SIG-M5 treated with dmso at 0.1 percent for 504 hours (cell line): ENCODE measurements around the gene DDIT4.

Experiments used
- DNase-seq: peaks from one replicate; lab custom pipeline; 2025; ENCODE audit not compliant: unreplicated experiment; lab: John Stamatoyannopoulos, UW

The DDIT4 gene

DNA sequence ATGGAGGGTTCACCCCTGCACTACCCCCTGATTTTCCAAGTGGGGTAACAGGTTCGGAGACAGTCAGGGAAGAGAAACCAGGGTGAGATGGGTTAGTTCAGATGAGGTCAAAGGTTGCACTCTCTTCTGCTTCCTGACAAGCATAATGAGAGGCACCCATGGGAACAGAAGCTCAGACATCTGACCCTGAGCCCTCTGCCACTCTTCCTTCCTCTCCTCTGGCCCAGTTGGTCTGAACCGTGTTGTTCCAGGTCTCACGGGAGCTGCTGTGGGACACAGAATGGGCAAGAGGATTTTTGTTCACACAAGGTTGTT is 42.6 kb downstream of the DDIT4 start:
- no peak for DNase-seq

DNA sequence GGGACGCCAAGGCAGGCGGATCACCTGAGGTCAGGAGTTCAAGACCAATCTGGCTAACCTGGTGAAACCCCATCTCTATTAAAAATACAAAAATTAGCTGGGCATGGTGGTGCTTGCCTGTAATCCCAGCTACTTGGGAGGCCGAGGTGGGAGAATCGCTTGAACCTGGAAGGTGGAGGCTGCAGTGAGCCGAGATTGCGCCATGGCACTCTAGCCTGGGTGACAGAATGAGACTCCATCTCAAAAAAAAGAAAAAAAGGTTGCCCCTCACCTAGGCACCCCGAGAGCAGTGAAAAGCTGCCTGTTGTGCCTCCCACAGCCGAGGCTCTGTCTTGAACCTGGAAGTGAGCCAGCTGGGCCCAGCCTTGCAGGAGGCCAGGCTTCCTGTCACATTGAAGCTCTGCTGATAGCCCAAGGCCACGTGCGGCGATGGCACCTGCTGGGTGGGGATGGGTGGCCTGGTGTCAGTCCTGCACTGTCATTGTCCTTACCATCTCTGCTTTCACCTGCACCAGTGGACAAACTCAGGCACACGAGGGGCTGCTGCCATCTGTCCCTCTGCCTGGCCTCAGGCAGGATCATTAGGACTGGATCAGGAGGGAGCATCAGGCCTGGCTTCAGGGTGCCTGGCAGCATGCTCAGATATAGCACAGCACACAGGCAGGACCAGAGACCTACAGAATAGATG is 43.2 kb downstream of the DDIT4 start:
- no peak for DNase-seq

DNA sequence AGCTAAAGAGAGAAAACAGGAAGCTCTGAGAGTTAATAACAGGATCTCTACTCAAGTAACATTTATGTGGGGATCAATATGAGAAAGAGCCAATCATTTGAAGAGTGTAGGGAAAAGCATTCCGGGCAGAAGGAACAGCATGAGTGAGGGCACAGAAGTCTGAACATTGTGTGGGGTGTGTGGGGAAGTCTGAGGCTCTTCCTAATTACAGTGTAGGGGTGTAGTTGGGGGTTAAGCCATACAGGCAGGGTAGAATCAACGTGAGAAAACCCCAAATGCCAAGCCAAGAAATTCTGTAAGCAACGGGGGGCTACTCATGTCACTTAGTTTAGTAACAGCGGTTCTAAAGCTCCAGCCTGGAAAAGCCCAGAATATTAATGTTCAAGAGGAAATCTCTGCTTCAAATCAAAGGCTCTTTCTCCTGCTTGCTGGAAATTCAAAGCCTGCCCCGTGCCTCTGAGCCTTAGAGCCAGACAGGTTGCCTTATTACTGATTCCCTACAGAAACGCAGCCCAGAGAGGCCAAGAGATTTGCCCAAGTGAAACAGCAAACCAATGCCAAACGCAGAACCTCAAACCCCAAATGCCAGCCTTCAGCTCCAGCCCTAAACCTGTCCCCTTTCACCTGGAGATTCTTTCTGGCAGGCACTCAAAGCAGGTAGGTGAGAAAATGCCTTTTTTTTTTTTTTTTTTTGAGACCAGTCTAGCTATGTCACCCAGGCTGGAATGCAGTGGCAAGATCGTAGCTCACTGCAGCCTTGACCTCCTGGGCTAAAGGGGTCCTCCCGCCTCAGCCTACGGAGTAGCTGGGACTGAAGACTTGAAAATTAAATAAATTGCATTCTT is 44.9 kb downstream of the DDIT4 start:
- DNase-seq = no peak

DNA sequence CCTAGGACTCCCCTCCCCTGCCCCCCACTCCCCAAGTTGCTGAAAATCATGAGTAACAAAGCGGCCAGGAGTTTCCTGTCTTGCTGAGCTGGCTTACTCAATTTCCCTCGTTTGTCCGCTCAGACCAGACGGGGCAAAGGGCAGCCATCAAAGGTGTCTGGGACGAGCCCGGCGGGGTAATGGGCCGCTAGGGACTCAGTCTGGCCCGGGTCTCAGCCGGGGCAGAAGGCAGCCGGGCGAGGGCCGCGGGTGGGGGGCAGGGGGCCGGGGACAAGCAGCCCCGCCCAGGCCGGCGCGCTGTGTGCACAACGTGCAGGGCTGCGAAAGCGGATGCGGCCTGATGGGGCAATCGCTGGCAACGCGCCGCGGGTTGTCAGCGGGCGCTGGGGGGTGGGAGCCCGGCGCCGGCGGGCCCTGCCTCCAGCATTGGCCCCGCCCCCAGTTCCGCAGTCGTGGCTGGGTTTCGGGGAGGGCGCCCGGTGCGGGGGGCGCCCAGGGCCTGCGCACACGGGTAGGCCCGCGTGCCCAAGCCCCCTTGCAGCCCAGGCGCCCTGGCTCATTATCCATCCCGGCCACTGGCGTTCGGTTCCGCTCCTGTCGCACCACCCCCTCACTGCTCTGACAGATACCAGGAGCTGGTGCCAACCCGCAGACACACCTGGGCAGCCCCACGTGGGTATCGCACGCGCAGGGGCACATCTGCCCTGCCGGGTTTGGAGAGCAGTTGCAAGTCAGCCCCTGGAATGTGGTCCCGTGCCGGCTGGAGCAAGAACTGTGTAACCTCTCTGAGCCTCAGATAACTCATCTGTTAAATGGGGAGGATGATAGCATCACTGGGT is 45.9 kb downstream of the DDIT4 start:
- peak; percentile 76 for DNase-seq

DNA sequence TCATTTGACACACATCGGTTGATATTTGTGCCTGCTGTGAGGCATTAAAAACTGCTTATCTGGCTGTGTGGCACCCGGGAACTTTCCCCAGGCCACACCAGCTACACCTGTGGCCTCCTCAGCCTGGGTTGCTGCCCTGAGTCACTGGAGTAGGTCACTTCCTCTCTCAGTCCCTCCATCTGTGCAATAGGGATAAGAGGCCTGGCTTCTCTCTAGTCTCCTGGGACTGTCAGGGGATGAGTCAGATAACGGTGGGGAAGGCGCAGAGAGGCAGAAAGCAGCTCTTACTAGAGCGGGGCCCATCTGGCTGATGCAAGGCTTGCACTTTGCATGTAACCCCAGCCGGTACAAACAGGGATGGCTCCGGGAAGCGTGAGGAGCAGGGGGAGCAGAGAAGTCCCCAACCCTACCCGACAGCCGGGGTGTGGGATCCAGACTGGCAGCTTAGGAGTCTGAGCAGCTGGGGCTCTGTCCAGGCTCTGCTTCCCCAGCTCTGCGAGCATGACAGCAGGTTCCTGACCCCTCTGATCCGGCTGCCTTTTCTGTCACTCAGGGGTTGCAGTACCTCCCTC is 47.0 kb downstream of the DDIT4 start:
- peak; percentile 99 for DNase-seq

DNA sequence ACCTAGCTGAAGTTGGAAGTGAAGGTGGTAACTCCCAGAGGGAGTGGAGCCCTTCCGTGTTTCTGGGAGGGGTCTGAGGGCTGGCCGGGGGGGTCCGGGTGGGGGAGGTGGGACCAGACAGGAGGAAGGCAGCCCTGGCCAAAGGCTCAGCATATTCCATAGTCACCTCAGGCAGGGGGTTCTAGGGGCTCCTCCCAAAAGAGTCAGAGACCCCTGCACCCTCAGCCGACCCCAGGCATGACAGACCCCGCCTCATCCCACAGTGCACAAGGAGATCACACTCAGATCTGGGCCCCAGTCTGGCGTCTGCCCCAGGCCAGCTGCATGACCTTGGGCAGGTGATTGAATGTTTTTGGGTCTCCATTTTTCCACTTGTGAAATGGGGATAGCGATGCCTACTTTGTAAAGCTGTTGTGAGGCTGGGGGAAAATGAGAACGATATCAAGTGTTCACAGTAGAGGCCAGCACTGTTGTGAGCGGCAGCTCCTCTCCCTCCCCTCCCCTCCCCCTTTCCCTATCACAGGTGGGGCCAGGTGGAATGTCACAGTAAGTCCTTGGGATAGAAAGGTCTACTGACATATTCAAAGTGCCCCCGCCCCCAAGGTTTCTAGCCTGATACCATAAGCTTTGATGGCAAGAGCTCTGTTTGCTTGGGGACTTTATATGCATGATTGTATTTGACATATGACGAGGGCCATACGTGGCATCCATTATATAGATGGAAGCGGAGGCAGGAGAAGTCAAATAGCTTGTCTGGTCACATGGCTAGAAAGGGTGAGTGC is 47.7 kb downstream of the DDIT4 start:
- DNase-seq = no peak

DNA sequence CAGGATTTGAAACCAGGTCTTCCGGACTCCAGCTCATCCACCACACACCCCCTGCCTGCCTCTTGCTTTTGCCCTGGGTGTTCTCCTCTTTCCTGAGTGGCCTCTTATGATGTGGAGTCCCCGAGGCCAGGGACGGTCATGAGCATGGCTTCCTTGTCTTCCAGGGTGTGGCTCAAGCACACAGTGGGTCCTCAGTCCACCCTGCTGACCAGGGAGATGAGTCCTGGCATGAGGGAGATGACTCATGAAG is 48.2 kb downstream of the DDIT4 start:
- DNase-seq = no peak

DNA sequence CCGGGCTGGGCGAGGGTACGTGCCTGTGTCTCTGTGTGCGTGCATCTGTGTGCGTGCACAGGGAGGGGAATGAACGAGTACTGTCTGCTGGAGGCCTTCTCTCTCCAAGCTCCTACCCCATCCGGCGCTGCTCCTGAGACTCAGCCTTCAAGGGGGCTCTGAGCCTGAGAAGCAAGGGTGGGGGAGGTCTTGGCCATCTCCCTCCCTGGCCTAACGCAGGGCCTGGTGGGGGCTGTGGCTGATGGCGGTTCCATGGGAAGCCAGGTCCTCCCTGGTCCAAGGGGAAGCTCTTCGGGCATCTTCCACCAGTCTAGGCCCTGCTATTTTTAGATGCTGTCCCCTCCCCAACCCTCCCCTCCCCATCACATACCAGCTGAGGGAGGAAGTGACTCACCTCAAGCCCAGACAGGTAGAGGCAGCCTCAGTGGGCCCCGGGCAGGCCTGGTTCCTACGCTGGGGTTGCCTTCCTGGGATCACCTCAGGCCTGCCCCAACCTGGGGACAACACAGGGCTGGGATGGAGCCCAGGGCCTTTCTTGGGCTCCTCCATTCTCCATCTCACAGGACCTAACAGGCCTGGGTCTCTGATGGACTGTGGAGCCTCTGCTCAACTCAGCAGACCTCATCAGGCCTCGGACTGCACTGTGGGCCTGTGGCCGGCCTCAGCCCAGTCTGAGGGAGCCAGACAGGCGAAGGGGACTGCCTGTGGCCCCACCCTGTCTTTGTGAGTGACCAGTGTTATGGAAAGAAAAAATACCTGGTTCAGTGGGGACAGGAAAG is 48.7 kb downstream of the DDIT4 start:
- no peak for DNase-seq

DNA sequence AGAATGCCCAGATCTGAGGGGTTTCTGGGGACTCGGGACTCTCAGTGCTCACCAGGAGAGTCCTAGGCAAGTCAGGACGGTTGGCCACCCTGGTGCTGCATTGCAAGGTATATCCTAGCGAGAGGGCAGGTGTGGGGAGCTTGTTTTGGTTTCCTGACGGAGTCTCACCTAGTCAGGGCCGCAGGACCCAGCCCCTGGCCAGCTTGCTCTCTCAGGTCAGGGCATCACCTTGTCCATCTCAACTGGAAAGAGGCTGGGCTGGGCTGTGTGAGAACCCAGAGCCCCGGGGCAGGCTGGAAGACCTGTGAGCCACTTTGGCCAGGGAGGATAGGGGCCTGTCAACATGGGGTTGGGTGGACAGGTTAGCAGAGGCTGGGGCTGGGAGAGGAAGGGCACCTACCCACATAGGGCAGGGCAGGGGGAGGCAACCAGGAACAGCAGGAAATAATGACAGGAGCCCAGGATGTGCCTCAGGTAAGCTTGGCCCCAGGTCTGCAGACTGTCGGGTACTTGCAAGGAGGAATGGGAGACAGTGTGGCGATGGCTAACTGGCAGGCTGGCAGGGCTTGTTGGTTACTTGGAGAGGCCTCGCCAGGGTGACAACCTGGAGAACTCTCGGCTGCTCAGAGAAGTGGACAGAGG is 49.5 kb downstream of the DDIT4 start:
- no peak for DNase-seq

DNA sequence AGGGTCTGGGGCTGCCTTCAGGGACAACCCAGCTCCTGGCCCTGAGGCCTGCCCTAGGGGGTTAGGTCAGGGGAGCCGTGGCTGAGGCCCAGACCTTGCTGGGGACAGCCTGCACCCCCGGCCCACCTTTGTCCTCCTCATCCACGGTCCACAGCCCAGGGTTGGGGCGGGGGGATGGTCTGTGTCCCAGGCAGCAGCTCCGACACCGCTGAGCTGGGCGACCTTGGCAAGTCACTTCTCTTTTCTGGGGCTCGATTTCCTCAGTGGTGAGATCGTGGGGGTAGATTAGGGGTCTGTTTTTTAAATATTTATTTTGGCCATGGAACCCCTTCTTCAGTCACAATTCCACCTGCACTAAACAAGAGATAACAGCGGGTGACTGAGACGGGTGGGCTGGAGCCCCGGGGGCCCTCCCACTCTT is 50.1 kb downstream of the DDIT4 start:
- DNase-seq = peak; percentile 43
